Measurements from ENCODE around the gene PPIL1. TPM values are rescaled to one million over a fixed set of nuclear protein-coding genes. Genes with fewer than 3 reads are reported as not detected.

Gene PPIL1
- total and polyA plus RNA-seq, 2 of the 13 experiments (the other 11 are each of a cell fraction or from before 2014, with no cell fraction given) = 74.2 to 144 TPM

DNA sequence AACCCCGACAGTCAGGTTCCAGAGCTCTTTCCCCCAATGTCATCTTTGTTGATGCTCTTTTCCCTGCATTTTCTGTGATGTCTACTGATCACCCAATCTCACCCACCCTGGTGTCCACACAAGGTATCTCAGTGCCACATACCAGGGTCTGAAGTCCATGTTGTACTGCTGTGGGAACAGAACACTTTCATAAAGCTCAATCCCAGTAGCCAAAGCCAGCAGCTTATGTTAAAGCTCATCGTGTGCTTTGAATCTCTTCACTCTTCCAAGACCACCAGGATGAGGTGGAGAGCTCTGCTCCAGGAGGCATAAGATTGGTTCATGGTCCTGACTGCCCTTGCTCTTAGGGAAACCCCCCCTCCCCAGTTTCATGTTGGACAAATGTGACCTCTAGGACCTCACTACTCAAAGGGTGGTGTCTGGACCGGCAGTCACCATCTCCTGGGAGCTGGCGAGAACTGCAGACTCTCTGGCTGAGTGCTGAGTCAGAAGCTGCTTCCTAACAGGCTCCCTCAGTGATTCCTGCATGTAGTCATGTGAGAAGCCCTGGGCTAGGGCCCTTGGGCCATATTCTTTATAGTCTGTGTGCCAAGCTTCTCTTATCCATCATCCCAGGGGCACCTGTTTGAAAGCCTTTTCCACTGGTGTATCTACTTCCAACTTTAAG, 22.0 kb downstream of the PPIL1 start (continued):
- TF ChIP-seq, protein P1, sequence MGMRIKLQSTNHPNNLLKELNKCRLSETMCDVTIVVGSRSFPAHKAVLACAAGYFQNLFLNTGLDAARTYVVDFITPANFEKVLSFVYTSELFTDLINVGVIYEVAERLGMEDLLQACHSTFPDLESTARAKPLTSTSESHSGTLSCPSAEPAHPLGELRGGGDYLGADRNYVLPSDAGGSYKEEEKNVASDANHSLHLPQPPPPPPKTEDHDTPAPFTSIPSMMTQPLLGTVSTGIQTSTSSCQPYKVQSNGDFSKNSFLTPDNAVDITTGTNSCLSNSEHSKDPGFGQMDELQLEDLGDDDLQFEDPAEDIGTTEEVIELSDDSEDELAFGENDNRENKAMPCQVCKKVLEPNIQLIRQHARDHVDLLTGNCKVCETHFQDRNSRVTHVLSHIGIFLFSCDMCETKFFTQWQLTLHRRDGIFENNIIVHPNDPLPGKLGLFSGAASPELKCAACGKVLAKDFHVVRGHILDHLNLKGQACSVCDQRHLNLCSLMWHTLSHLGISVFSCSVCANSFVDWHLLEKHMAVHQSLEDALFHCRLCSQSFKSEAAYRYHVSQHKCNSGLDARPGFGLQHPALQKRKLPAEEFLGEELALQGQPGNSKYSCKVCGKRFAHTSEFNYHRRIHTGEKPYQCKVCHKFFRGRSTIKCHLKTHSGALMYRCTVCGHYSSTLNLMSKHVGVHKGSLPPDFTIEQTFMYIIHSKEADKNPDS (CRISPR knock-in tag; IDR thresholded peaks at IDR 0.05) = no peak
- TF ChIP-seq RXRB (CRISPR knock-in tag; IDR thresholded peaks at IDR 0.05; ENCODE audit: borderline replicate concordance) (0 out of 2 replicates have a peak, but pooled peaks have one; percentile 29), MTA3 (CRISPR knock-in tag; IDR thresholded peaks at IDR 0.05) (no peak), HMG20B (CRISPR knock-in tag; conservative IDR thresholded peaks at IDR 0.05) (no peak), BORCS8-MEF2B (CRISPR knock-in tag; IDR thresholded peaks at IDR 0.05) (no peak), ZNF749 (CRISPR knock-in tag; IDR thresholded peaks at IDR 0.05; ENCODE audit: borderline replicate concordance) (no peak), ZNF446 (CRISPR knock-in tag; IDR thresholded peaks at IDR 0.05) (no peak), ZNF260 (CRISPR knock-in tag; IDR thresholded peaks at IDR 0.05; ENCODE audit: borderline replicate concordance, low read depth) (no peak), ZNF224 (CRISPR knock-in tag; IDR thresholded peaks at IDR 0.05) (no peak), ASH2L (IDR thresholded peaks at IDR 0.05; ENCODE audit: insufficient read length, low read depth, low read length) (peak; percentile 81), KLF15 (CRISPR knock-in tag; IDR thresholded peaks at IDR 0.05; ENCODE audit: borderline replicate concordance) (no peak), MAFK (conservative IDR thresholded peaks at IDR 0.05 in 1 of 2, IDR thresholded peaks at IDR 0.05 in 1 of 2; ENCODE audit: low read length in 2 of 2) (peak; percentile 50 to 54; a peak in 3 of 4 replicates)
- TF ChIP-seq, protein P2, sequence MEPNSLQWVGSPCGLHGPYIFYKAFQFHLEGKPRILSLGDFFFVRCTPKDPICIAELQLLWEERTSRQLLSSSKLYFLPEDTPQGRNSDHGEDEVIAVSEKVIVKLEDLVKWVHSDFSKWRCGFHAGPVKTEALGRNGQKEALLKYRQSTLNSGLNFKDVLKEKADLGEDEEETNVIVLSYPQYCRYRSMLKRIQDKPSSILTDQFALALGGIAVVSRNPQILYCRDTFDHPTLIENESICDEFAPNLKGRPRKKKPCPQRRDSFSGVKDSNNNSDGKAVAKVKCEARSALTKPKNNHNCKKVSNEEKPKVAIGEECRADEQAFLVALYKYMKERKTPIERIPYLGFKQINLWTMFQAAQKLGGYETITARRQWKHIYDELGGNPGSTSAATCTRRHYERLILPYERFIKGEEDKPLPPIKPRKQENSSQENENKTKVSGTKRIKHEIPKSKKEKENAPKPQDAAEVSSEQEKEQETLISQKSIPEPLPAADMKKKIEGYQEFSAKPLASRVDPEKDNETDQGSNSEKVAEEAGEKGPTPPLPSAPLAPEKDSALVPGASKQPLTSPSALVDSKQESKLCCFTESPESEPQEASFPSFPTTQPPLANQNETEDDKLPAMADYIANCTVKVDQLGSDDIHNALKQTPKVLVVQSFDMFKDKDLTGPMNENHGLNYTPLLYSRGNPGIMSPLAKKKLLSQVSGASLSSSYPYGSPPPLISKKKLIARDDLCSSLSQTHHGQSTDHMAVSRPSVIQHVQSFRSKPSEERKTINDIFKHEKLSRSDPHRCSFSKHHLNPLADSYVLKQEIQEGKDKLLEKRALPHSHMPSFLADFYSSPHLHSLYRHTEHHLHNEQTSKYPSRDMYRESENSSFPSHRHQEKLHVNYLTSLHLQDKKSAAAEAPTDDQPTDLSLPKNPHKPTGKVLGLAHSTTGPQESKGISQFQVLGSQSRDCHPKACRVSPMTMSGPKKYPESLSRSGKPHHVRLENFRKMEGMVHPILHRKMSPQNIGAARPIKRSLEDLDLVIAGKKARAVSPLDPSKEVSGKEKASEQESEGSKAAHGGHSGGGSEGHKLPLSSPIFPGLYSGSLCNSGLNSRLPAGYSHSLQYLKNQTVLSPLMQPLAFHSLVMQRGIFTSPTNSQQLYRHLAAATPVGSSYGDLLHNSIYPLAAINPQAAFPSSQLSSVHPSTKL (CRISPR knock-in tag; IDR thresholded peaks at IDR 0.05) = 0 out of 2 replicates have a peak, but pooled peaks have one; percentile 22
- TF ChIP-seq, protein P3, sequence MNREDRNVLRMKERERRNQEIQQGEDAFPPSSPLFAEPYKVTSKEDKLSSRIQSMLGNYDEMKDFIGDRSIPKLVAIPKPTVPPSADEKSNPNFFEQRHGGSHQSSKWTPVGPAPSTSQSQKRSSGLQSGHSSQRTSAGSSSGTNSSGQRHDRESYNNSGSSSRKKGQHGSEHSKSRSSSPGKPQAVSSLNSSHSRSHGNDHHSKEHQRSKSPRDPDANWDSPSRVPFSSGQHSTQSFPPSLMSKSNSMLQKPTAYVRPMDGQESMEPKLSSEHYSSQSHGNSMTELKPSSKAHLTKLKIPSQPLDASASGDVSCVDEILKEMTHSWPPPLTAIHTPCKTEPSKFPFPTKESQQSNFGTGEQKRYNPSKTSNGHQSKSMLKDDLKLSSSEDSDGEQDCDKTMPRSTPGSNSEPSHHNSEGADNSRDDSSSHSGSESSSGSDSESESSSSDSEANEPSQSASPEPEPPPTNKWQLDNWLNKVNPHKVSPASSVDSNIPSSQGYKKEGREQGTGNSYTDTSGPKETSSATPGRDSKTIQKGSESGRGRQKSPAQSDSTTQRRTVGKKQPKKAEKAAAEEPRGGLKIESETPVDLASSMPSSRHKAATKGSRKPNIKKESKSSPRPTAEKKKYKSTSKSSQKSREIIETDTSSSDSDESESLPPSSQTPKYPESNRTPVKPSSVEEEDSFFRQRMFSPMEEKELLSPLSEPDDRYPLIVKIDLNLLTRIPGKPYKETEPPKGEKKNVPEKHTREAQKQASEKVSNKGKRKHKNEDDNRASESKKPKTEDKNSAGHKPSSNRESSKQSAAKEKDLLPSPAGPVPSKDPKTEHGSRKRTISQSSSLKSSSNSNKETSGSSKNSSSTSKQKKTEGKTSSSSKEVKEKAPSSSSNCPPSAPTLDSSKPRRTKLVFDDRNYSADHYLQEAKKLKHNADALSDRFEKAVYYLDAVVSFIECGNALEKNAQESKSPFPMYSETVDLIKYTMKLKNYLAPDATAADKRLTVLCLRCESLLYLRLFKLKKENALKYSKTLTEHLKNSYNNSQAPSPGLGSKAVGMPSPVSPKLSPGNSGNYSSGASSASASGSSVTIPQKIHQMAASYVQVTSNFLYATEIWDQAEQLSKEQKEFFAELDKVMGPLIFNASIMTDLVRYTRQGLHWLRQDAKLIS (CRISPR knock-in tag; IDR thresholded peaks at IDR 0.05) = no peak
- TF ChIP-seq, protein P4, sequence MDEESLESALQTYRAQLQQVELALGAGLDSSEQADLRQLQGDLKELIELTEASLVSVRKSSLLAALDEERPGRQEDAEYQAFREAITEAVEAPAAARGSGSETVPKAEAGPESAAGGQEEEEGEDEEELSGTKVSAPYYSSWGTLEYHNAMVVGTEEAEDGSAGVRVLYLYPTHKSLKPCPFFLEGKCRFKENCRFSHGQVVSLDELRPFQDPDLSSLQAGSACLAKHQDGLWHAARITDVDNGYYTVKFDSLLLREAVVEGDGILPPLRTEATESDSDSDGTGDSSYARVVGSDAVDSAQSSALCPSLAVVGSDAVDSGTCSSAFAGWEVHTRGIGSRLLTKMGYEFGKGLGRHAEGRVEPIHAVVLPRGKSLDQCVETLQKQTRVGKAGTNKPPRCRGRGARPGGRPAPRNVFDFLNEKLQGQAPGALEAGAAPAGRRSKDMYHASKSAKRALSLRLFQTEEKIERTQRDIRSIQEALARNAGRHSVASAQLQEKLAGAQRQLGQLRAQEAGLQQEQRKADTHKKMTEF (CRISPR knock-in tag; IDR thresholded peaks at IDR 0.05) = 0 out of 2 replicates have a peak, but pooled peaks have one; percentile 24

Data from HepG2 (cell line).